Measurements from ENCODE around the gene PCNT.
"Not testable (repeated sequence)": the region's sequence is repeated elsewhere in the genome, so short reads cannot be mapped to it uniquely, and the experiment has no call there.

PCNT gene

DNA sequence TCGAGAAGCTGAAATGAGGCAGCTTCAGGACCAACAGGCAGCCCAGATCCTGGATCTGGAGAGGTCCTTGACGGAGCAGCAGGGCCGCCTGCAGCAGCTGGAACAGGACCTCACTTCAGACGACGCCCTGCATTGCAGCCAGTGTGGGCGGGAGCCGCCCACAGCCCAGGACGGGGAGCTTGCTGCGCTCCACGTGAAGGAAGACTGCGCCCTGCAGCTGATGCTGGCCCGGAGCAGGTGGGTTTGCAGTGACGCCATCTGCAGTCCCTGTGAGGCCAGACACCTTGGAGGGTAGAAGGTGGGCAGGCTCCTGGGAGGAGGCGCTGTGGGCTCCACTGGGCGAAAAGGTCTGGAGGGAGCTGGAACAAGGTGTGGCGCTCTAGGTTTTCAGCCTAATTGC lies 39.7 kb downstream of the PCNT start:
- no peak for DNase-seq

DNA sequence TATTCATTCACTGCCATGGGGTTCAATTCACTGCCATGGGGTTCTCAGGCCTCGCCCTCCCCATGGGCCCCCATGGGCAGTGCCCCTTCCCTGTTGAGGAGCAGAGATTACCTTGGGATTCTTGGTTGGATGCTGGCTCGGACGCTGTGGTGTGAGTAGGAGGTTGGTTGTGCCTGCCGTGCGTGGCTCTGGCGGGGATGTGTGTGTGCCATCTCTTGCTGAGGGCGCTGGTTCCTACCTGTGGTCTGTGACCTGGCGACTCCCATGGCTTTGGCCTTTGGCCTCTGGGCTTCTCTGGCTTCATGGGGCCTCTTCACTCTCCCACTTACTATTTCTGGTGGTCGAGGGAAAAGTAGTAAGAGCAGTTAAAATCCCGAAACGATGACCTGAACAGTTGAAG lies 42.1 kb downstream of the PCNT start:
- no peak for DNase-seq

DNA sequence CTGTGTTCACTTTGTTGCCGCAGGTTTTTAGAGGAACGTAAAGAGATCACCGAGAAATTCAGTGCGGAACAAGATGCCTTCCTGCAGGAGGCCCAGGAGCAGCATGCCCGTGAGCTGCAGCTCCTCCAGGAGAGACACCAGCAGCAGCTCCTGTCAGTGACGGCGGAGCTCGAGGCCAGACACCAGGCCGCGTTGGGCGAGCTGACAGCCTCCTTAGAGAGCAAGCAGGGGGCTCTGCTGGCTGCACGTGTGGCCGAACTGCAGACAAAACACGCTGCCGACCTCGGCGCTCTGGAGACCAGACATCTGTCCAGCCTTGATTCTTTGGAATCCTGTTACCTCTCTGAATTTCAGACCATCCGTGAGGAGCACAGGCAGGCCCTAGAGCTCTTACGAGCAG lies 42.6 kb downstream of the PCNT start:
- no peak for DNase-seq

DNA sequence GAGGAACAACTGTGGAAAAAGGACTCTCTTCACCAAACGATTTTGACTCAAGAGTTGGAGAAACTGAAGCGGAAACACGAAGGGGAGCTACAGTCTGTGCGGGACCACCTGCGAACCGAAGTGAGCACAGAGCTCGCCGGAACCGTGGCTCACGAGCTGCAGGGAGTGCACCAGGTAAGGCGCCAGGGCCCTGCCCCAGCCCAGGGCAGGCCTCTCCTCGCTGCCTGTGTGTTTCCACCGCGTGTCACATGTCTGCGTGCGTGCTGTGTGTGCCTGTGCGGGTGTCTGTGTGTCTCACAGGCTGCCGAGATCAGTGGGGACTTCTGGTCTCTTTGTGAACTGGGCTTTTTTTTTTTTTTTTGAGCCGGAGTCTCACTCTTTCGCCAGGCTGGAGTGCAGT lies 43.0 kb downstream of the PCNT start:
- DNase-seq: no peak

DNA sequence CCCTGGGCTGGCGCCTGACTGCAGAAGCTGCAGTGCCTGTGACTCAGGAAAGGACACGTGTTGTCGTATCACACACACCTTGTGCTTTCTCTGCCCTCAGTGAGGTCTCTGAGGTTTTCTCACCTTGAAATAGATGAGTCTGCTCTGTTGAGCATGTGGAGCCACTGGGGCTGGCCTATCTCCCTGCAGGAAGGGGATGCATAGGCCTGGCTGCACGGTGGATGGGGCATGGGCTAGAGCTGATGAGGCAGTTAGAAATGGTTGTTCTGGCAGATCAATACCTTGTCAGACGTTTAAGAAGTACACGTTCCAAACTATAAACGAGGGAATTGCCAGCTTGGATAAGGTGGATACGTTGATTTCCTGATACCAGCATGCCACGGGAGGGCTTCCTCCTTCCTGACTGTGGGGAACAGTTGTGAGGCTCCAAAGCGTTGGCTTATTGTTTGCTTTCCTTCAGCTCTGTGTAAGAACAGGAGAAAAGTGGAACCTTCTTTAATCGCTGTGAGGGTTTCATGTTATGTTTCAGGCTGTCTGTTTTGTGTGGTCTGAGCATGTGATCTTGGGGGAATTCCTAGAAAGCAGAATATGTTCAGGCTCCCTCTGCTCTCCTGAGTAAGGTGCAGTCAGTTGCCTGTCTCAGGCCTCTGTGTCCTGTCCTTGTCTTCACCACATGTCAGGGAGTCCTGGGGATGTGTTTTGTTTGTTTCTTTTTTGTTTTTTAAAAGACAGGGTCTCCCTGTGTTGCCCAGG lies 44.8 kb downstream of the PCNT start:
- DNase-seq: peak in 1 of 2 donors; percentile 51

DNA sequence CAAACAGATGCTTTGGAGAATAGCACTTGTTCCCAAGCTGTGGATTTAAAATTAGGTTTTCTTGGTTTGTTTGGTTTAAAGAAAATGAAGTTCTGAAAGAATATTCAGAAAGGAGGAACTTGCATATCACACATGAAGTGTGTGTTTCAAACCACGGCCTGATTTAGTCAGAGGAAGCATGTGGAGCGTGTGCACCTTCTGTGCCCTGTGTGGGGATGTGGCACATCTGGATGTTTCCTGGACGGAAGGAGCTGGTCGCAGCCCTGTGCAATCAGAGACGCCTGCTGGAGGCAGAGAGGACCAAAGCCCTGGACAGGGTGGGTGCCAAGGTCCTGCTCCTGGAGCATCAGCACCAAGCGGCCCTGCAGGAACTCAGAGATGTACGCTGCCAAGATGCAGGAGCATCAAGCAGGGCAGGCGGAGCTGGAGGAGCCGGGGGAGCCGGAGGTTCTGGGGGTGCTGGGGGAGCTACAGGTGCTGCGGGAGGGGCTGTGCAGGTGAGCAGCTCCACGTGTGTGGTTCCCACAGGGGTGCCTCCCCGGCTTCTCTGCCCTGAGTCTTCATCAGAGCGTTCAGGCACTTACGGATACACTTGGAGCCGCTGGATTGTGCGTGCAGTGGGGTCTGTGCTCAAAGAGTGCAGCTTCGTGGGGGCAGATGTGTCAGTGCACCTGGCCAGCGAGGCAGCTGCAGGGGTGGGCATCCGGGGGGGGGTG lies 45.7 kb downstream of the PCNT start:
- DNase-seq: no peak

DNA sequence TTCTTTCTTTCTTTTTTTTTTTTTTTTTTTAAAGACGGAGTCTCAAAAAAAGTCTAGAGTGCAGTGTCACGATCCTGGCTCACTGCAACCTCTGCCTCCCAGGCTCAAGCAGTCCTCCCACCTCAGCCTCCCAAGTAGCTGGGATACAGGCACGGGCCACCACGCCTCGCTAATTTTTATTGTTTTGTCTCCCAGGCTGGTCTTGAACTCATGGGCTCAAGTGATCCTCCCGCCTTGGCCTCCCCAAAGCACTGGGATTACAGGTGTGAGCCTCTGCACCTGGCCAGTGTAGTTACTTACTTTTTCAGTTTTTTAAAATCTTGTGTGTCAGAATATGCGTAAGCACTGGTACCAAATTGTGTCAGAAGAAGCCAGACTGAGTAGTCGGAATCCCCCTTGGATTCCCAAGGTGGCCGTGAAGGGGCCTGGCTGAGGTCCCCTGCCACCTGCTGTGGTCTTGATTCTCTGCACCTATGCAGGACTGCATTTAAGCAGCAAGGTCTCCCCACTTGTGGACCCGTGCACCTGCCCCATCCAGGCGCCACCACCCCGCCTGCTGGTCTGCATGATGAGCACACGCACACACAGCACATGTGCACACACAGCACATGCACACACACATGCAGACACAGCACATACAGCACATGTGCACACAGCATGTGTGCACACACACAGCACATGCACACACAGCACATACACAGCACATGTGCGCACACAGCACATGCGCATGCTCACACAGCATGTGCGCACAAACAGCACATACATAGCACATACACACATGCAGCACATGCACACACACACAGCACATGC lies 47.5 kb downstream of the PCNT start:
- DNase-seq: no peak

DNA sequence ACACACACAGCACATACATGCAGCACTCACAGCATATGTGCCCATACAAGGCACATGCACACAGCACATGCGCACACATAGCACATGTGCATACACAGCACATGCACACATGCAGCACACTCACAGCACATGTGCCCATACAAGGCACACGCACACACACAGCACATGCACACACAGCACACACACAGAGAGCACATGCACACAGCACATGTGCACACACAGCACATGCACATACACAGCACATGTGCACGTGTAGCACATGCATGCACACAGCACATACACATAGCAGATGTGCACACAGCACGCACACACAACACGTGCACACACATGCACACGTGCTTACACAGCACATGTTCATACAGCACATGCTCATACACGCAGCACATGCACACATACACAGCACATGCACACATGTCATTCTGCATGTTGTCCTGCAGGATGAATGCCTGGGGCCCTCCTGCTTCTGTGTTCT lies 48.1 kb downstream of the PCNT start:
- DNase-seq: no peak

DNA sequence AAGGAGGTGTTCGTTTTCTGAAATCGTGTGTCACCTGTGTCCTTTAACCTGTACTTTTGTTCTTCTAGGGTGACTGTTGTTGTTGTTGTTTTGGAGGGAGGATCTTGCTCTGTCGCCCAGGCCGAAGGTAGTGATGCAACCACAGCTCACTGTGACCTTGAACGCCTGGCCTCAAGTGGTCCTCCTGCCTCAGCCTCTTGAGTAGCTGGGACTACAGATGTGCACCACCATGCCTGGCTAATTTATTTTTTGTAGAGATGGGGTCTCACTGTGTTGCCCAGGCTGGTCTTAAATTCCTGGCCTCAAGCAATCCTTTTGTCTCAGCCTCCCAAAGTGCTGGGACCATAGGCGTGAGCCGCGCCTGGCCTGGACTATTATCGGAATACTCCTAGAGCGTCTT lies 49.0 kb downstream of the PCNT start:
- not testable (repeated sequence) for DNase-seq

DNA sequence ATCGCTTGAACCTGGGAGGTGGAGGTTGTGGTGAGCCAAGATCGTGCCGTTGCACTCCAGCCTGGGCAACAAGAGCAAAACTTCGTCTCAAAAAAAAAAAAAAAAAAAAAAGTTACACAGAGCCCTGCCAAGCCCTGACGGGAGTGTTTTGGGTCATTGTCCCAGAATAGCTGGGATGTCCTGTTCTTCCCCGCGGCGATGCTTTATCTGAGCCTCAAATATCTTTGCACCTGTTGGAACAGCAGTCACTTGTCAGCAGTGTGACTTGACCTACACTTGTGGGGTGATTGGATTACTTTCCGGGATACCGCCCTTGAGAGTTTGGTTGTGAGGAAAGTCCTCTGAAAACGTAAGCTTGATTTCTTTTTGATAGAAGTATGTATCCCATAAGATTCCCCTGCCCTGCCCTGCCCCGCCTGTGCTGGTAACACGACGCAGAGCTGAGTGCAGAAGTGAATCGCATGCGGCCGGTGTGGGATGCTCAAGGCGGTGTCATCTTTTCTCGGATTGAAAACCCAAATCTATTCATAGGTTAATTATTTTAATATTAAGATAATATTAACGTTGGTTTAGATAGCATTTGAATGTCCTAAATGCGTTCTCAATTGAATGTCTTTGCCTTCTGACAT lies 50.9 kb downstream of the PCNT start:
- no peak for DNase-seq

DNA sequence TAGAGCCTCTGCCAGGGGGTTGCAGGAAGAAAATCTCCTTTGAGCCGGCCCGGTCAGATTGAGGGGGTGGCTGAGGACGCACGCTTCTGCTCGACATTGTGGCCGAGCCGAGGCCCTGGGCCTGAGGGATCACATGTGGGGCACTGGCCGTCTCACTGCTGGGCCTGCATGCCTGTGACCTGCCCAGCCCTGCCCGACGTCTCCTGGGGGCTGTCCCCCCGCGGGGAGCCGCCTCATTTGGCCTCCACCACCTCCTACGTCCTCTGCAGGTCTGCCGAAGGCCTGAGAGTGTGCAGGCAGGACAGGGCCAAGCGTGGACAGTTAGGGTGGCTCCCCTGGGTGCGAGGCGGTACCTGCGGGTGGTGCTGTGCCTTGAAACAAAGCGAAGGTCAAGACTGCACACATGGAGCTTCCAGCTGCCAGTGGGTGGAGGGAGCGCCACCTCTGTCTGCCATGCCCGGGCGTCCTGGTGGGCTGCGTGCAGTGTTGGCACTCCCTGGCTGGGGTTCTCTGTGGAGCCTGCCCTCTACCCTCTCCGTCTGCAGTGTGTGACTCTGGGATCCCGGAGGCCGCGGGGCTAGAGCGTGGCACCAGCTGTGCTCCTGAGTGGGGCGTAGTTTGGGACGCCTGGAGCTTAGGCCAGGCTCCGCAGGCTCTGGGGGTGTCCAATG lies 51.7 kb downstream of the PCNT start:
- DNase-seq: no peak

DNA sequence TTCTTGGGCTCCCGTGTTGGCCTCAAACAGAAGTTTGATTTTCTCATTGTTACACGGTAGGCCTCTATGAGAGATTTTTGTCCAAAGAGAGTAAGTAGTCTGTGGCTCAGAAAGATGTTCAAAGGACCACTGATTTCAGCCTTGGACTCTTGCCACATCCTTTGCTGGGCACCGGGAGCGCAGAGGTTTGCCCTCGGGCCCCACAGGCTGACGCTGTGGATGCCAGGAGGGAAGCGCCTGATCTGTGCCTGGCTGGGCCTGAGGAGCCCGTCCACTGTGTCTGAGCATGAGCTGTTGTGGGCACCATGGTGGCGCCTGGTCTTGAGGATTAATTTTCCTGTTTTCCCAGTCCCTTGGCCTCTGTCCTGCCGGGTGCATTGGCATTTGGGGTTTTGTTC lies 52.3 kb downstream of the PCNT start:
- DNase-seq: no peak

DNA sequence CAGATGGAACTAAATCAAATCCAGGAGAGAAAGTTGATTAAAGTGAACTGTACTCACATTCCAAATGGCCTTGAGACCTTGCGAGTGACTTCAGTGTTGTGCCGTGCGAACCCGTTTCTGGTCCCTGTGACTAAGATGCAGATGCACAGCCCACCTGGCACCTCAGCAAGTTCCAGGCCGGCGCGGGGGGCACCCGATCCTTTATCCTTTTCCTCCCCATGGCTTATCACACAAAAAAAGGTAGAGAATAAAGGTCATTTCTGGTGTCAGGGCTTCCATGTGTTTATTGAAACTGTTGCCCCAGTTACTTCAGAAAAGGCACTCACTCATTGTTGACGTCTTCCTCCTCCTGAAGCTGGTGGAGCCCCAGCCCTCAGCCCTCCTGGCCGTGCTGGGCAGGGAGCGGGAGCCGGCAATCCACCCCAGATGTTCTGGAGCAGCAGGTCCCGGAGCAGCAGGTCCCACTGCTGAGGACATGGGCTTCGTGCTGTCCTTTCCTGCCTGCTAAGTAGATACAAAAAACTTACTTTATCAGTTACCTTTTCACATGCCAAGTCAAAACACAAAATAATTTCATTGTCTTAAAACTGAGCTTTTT lies 53.0 kb downstream of the PCNT start:
- no peak for DNase-seq

DNA sequence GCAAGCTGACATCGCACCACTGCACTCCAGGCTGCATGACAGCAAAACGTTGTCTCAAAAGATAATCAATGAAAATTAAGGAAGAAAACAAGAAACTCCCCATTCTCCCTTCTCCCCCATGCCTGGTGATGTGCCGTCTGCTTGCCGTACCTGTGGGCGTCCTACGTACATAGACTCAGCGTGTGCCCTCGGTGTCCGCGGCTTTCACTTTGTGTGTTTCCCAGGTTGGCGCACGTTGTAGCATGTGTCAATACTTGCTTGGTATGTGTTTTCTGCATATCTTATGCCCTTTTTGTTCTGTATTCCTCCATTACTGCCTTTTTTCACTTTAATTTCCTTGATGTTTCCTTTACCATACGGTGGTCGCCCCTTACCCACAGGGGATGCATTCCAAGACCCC lies 53.8 kb downstream of the PCNT start:
- DNase-seq: no peak

DNA sequence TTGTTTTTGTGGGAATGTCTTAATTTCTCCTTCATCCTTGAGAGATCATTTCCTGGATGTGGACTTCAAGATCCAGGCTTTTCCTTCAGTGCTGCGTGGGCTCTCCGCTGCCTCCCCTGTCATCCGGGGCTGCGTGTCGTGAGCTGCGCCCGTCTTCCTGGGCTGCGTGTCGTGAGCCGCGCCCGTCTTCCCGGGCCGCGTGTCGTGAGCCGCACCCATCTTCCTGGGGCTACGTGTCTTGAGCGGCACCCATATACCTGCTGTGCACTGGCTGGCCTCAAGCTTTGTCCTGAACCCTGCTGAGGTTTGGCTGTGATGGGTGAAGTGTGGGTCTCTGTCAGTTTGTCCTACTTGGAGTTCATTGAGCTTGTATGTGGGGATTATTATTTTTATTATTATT lies 55.1 kb downstream of the PCNT start:
- DNase-seq: no peak

DNA sequence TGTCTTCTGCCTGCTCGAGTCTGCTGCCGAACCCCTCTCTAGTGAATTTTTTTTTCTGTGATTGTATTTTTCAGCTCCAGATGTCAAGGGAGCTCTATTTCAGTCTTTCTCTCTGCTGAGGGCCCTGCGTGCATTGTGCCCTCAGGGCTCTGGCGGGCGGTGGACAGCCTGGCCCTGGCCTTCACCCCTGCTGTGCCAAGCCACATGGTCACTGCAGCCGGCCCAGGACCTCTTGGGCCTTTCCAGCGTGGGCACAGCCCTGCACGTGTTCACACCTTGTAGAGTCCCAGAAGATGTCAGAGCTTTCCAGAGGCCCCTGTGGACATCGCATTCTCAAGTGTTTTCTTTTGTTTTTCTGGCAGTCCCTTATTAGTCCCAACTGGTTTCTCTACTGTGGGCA lies 55.7 kb downstream of the PCNT start:
- no peak for DNase-seq

DNA sequence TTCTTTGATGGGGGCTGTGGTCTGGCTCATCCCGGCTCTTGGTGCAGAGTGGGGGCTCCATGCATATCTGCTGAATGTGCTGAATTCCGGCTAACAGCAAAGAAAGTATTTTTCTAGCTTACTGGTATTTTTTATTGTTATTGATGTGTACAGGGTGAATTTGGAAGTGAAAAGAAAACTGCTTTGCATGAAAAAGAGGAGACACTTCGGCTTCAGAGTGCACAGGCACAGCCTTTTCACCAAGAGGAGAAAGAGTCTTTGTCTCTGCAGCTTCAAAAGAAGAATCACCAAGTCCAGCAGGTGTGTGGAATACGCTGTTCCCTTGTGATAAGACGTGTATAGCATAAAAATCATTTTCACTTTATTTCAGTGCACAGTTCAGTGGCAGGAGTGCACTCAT lies 57.6 kb downstream of the PCNT start:
- no peak for DNase-seq

DNA sequence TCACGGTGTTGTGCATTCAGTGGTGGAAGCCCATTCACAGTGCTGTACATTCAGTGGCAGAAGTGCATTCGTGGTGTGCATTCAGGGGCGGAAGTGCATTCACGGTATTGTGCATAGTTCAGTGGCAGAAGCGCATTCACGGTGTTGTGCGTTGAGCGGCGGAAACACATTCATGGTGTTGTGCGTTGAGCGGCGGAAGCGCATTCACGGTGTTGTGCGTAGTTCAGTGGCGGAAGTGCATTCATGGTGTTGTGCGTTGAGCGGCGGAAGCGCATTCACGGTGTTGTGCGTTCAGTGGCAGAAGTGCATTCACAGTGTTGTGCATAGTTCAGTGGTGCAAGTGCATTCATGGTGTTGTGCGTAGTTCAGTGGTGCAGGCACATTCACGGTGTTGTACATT lies 60.6 kb downstream of the PCNT start:
- no peak for DNase-seq

DNA sequence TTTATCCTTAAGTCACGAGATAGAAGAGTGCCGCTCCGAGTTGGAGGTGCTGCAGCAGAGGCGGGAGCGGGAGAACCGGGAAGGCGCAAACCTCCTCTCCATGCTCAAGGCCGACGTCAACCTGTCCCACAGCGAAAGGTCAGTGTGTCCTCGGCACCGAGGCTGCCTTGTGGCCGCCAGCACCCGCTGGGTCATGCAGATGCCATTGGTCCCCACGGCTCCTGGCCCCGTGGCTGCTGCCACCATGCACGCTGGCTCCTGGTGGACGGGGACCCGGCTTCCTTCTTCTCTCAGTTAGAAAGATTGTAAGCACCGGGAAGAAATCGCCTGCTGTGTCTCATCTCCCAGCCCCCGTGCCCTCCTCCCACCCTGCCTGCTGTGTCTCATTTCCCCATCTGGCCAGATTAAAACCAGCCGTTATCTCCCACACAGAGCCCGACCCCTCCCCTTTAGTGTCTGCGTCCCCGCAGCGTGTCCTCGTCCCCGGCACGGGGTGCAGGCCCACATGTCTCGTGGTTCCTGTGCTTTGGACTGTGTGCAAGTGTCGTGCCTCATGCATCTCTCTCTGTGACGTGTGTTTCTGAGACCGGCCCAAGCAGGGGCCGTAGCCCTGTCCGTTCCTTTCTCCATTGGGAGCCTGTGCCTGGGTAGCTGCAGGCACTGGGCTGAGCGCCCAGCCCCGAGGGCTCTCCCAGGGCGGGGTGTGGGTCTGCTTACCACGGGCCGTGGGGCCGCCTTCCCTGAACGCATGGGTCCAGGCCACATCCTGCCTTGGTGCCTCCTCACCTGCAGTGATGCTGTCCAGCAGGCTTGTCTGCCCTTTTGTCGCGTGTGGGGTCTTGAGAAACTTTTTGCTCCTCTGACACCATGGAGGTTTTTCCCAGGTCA lies 62.1 kb downstream of the PCNT start:
- no peak for DNase-seq

DNA sequence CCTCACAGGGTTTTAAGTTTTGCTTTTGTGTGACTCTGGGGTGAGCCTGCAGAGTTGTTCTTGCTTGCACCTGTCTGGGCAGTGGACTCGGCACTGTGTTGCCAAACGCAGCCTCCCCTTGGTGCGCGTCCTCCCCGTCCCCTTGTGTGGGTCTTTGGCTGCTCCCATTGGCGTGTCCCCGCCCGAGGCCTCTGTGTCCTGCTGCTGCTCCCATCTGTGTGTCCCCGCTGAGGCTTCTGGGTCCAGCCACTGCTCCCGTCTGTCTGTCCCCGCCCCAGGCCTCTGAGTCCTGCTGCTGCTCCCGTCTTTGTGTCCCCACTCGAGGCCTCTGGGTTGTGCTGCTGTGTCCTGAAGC lies 62.8 kb downstream of the PCNT start:
- no peak for DNase-seq

DNA sequence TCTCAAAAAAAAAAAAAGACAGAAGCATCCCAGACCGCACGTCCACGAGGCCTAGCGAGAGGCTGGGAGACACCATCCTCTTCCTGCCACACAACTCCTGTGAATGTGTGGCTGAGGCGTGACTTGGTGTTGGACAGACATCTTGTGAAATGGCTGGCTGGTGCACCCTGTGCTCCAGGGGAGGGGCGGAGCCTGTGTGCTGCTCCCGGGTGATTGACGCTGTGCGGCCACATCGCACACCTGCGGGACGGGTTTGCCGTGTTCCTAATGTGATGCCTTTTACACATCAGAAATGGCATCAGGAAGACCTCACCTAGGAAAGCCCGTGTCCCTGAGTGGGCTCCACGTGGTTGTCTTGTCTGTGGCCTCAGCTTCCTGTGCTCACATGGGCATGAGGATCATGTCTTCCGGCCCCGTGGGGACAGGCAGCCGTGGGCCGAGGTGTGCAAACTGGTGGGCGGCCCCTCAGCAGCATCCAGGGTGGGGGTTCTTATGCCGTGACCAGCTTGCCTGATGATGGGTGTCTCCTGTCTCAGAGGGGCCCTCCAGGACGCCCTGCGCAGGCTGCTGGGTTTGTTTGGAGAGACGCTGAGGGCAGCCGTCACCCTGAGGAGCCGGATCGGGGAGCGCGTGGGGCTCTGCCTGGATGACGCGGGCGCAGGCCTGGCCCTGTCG lies 64.4 kb downstream of the PCNT start:
- no peak for DNase-seq
